ENCODE measurements around the gene FBXO5.
"Not testable (repeated sequence)": the region's sequence is repeated elsewhere in the genome, so short reads cannot be mapped to it uniquely, and the experiment has no call there.

FBXO5 gene

GRCh38 chr6:153013438-153013837, 30.6 kb upstream of the FBXO5 start:
- no peaks in the 10 kb centered on the region for H3K36me3 ChIP-seq (ENCODE audit: control insufficient read depth, insufficient read depth, low read length)
- H3K27me3 ChIP-seq (ENCODE audit: control insufficient read depth, insufficient read depth, low read length): no peaks in the 10 kb centered on the region
- no peak overlapping the region for H3K9ac ChIP-seq (ENCODE audit: low read length)
- H3K4me1 ChIP-seq (ENCODE audit: control insufficient read depth, insufficient read depth, low read length): no peaks in the 10 kb centered on the region
- H3K4me3 ChIP-seq (ENCODE audit: low read length): no peak overlapping the region
- H3K9me3 ChIP-seq (ENCODE audit: control insufficient read depth, low read length): no peaks in the 10 kb centered on the region

- no peaks in the 10 kb centered on the region for H3K27me3 ChIP-seq (ENCODE audit: control insufficient read depth, insufficient read depth, low read length)
- no peaks in the 10 kb centered on the region for H3K4me1 ChIP-seq (ENCODE audit: control insufficient read depth, insufficient read depth, low read length)
- H3K9me3 ChIP-seq (ENCODE audit: control insufficient read depth, low read length): no peaks in the 10 kb centered on the region
- no peaks in the 10 kb centered on the region for H3K36me3 ChIP-seq (ENCODE audit: control insufficient read depth, insufficient read depth, low read length)
- H3K9ac ChIP-seq (ENCODE audit: low read length): no peak overlapping the region
- H3K4me3 ChIP-seq (ENCODE audit: low read length): no peak overlapping the region
Measured at GRCh38 chr6:153012856-153013255, 30.0 kb upstream of the FBXO5 start.

- Histone ChIP-seq H3K4me1 (ENCODE audit: control insufficient read depth, insufficient read depth, low read length) (peaks cover 10% of the 10 kb centered on the region), H3K4me3 (ENCODE audit: low read length) (peak overlapping the region; percentile 71), H3K9me3 (ENCODE audit: control insufficient read depth, low read length) (no peaks in the 10 kb centered on the region), H3K27me3 (ENCODE audit: control insufficient read depth, insufficient read depth, low read length) (no peaks in the 10 kb centered on the region), H3K36me3 (ENCODE audit: control insufficient read depth, insufficient read depth, low read length) (no peaks in the 10 kb centered on the region), H3K9ac (ENCODE audit: low read length) (peak overlapping the region; percentile 75)
Measured at GRCh38 chr6:153003366-153003690, 20.5 kb upstream of the FBXO5 start.

GRCh38 chr6:153002613-153003365, 19.9 kb upstream of the FBXO5 start, which contains the start of gene MTRF1L:
MTRF1L (minus strand) TSS chr6:153002709; CDS start chr6:153002685, 24 bp downstream.
- Histone ChIP-seq H3K9ac (ENCODE audit: low read length) (peak within 1 kb of the TSS; percentile 75), H3K4me1 (ENCODE audit: control insufficient read depth, insufficient read depth, low read length) (peaks cover 10% of the 10 kb centered on the region), H3K9me3 (ENCODE audit: control insufficient read depth, low read length) (no peaks in the 10 kb centered on the region)

GRCh38 chr6:153001767-153002612, 19.1 kb upstream of the FBXO5 start:
- Histone ChIP-seq H3K4me1 (ENCODE audit: control insufficient read depth, insufficient read depth, low read length) (peaks cover 10% of the 10 kb centered on the region), H3K9ac (ENCODE audit: low read length) (peak overlapping the region; percentile 75), H3K36me3 (ENCODE audit: control insufficient read depth, insufficient read depth, low read length) (peaks cover 3% of the 10 kb centered on the region), H3K9me3 (ENCODE audit: control insufficient read depth, low read length) (no peaks in the 10 kb centered on the region), H3K4me3 (ENCODE audit: low read length) (peak overlapping the region; percentile 71), H3K27me3 (ENCODE audit: control insufficient read depth, insufficient read depth, low read length) (no peaks in the 10 kb centered on the region)

More at GRCh38 chr6:153002613-153003365, 19.9 kb upstream of the FBXO5 start, which contains the start of gene MTRF1L:
- peak within 1 kb of the TSS; percentile 71 for H3K4me3 ChIP-seq (ENCODE audit: low read length)
- H3K36me3 ChIP-seq (ENCODE audit: control insufficient read depth, insufficient read depth, low read length): no peaks in the 10 kb centered on the region
- no peaks in the 10 kb centered on the region for H3K27me3 ChIP-seq (ENCODE audit: control insufficient read depth, insufficient read depth, low read length)

- not testable (repeated sequence) for H3K4me3 ChIP-seq (ENCODE audit: low read length); H3K9ac ChIP-seq (ENCODE audit: low read length); H3K27me3 ChIP-seq (ENCODE audit: control insufficient read depth, insufficient read depth, low read length); H3K9me3 ChIP-seq (ENCODE audit: control insufficient read depth, low read length); H3K36me3 ChIP-seq (ENCODE audit: control insufficient read depth, insufficient read depth, low read length)
- H3K4me1 ChIP-seq (ENCODE audit: control insufficient read depth, insufficient read depth, low read length): peaks cover 10% of the 10 kb centered on the region
Measured at GRCh38 chr6:153000790-153001189, 17.9 kb upstream of the FBXO5 start.

- no peaks in the 10 kb centered on the region for H3K9me3 ChIP-seq (ENCODE audit: control insufficient read depth, low read length)
- H3K36me3 ChIP-seq (ENCODE audit: control insufficient read depth, insufficient read depth, low read length): peaks cover 5% of the 10 kb centered on the region
- no peaks in the 10 kb centered on the region for H3K27me3 ChIP-seq (ENCODE audit: control insufficient read depth, insufficient read depth, low read length)
- no peak overlapping the region for H3K9ac ChIP-seq (ENCODE audit: low read length)
- H3K4me1 ChIP-seq (ENCODE audit: control insufficient read depth, insufficient read depth, low read length): peaks cover 10% of the 10 kb centered on the region
- no peak overlapping the region for H3K4me3 ChIP-seq (ENCODE audit: low read length)
Measured at GRCh38 chr6:153000243-153000642, 17.4 kb upstream of the FBXO5 start.

- H3K9ac ChIP-seq (ENCODE audit: low read length); H3K27me3 ChIP-seq (ENCODE audit: control insufficient read depth, insufficient read depth, low read length); H3K9me3 ChIP-seq (ENCODE audit: control insufficient read depth, low read length); H3K4me3 ChIP-seq (ENCODE audit: low read length); H3K36me3 ChIP-seq (ENCODE audit: control insufficient read depth, insufficient read depth, low read length): not testable (repeated sequence)
- H3K4me1 ChIP-seq (ENCODE audit: control insufficient read depth, insufficient read depth, low read length): peaks cover 10% of the 10 kb centered on the region
Measured at GRCh38 chr6:152999538-152999937, 16.7 kb upstream of the FBXO5 start.

GRCh38 chr6:152993847-152994246, 11.0 kb upstream of the FBXO5 start:
- Histone ChIP-seq H3K36me3 (ENCODE audit: control insufficient read depth, insufficient read depth, low read length) (peaks cover 5% of the 10 kb centered on the region), H3K4me1 (ENCODE audit: control insufficient read depth, insufficient read depth, low read length) (no peaks in the 10 kb centered on the region), H3K9me3 (ENCODE audit: control insufficient read depth, low read length) (no peaks in the 10 kb centered on the region), H3K4me3 (ENCODE audit: low read length) (no peak overlapping the region), H3K27me3 (ENCODE audit: control insufficient read depth, insufficient read depth, low read length) (no peaks in the 10 kb centered on the region), H3K9ac (ENCODE audit: low read length) (no peak overlapping the region)

- H3K4me3 ChIP-seq (ENCODE audit: low read length): no peak overlapping the region
- H3K4me1 ChIP-seq (ENCODE audit: control insufficient read depth, insufficient read depth, low read length): no peaks in the 10 kb centered on the region
- H3K9ac ChIP-seq (ENCODE audit: low read length): no peak overlapping the region
- peaks cover 5% of the 10 kb centered on the region for H3K36me3 ChIP-seq (ENCODE audit: control insufficient read depth, insufficient read depth, low read length)
- H3K9me3 ChIP-seq (ENCODE audit: control insufficient read depth, low read length): no peaks in the 10 kb centered on the region
- H3K27me3 ChIP-seq (ENCODE audit: control insufficient read depth, insufficient read depth, low read length): no peaks in the 10 kb centered on the region
Measured at GRCh38 chr6:152993431-152993830, 10.6 kb upstream of the FBXO5 start.

GRCh38 chr6:152986978-152987377, 4.1 kb upstream of the FBXO5 start:
- no peaks in the 10 kb centered on the region for H3K9me3 ChIP-seq (ENCODE audit: control insufficient read depth, low read length)
- peaks cover 6% of the 10 kb centered on the region for H3K4me1 ChIP-seq (ENCODE audit: control insufficient read depth, insufficient read depth, low read length)
- H3K9ac ChIP-seq (ENCODE audit: low read length): no peak overlapping the region
- no peaks in the 10 kb centered on the region for H3K36me3 ChIP-seq (ENCODE audit: control insufficient read depth, insufficient read depth, low read length)
- no peaks in the 10 kb centered on the region for H3K27me3 ChIP-seq (ENCODE audit: control insufficient read depth, insufficient read depth, low read length)
- no peak overlapping the region for H3K4me3 ChIP-seq (ENCODE audit: low read length)

GRCh38 chr6:152985300-152985699, 2.5 kb upstream of the FBXO5 start:
- H3K36me3 ChIP-seq (ENCODE audit: control insufficient read depth, insufficient read depth, low read length); H3K4me1 ChIP-seq (ENCODE audit: control insufficient read depth, insufficient read depth, low read length); H3K9me3 ChIP-seq (ENCODE audit: control insufficient read depth, low read length); H3K9ac ChIP-seq (ENCODE audit: low read length); H3K27me3 ChIP-seq (ENCODE audit: control insufficient read depth, insufficient read depth, low read length); H3K4me3 ChIP-seq (ENCODE audit: low read length): not testable (repeated sequence)

Measured in mucosa of stomach (tissue), 1 donor.